Liver (tissue), 9 donors: Measurements from ENCODE around the gene CDKN3. TPM values are rescaled to one million over a fixed set of nuclear protein-coding genes. Genes with fewer than 3 reads are reported as not detected.
"Not testable (repeated sequence)": the region's sequence is repeated elsewhere in the genome, so short reads cannot be mapped to it uniquely, and the experiment has no call there.

ENCODE experiments used
- DNase-seq: peaks from one replicate; pipeline ENCODE4 v3.0.0-alpha.2; 2017; ENCODE audit warnings: low spot score
- H3K27ac ChIP-seq, 2 donors: one replicate each; pipeline ENCODE4 v1.7.0; 2013; ENCODE audit warnings: inconsistent platforms in 2 of 2, low read length in 2 of 2, control low read depth in 1 of 2, low read depth in 1 of 2, mild to moderate bottlenecking in 1 of 2
- H3K27me3 ChIP-seq, 4 donors: one replicate each; pipeline versions ENCODE4 v1.6.1 to v1.7.0; 2013; ENCODE audit warnings: low read length in 3 of 4, inconsistent platforms in 1 of 4, mild to moderate bottlenecking in 1 of 4, moderate library complexity in 1 of 4; ENCODE audit not compliant: control insufficient read depth in 4 of 4, insufficient read depth in 4 of 4
- H3K36me3 ChIP-seq, 4 donors: one replicate each; pipeline versions ENCODE4 v1.6.1 to v1.7.0; 2013; ENCODE audit warnings: low read length in 3 of 4, mild to moderate bottlenecking in 3 of 4, low read depth in 1 of 4, moderate library complexity in 1 of 4; ENCODE audit not compliant: control insufficient read depth in 4 of 4, insufficient read depth in 3 of 4
- H3K4me1 ChIP-seq, 4 donors: one replicate each; pipeline versions ENCODE4 v1.6.1 to v1.7.0; 2013; ENCODE audit warnings: low read length in 3 of 4, mild to moderate bottlenecking in 3 of 4, moderate library complexity in 1 of 4; ENCODE audit not compliant: control insufficient read depth in 4 of 4, insufficient read depth in 4 of 4
- H3K4me3 ChIP-seq, 3 donors: one replicate each; pipeline versions ENCODE4 v1.6.1 to v1.7.0; 2013; ENCODE audit warnings: low read length in 3 of 3, control low read depth in 1 of 3, low read depth in 1 of 3, mild to moderate bottlenecking in 1 of 3
- H3K9ac ChIP-seq, 2 donors: one replicate each; pipeline ENCODE4 v1.7.0; 2013; ENCODE audit warnings: low read length in 2 of 2, mild to moderate bottlenecking in 2 of 2, moderate library complexity in 2 of 2, control low read depth in 1 of 2, low read depth in 1 of 2
- H3K9me3 ChIP-seq, 4 donors: one replicate each; pipeline versions ENCODE4 v1.6.1 to v1.7.0; 2013; ENCODE audit warnings: low read length in 3 of 4; ENCODE audit not compliant: control insufficient read depth in 4 of 4
- ATF3 ChIP-seq: IDR thresholded peaks from 2 replicates; pipeline ENCODE4 v1.6.1; 2016; ENCODE audit warnings: antibody characterized with exemption
- CTCF ChIP-seq: fragments of 150-350 bp; IDR thresholded peaks from 2 replicates; pipeline ENCODE4 v1.5.1; 2017; ENCODE audit warnings: improper control_type of control experiment, low read depth, low read length; ENCODE audit not compliant: missing input control
- FOXA1 ChIP-seq: IDR thresholded peaks from 2 replicates; pipeline ENCODE4 v1.6.1; 2016; ENCODE audit warnings: antibody characterized with exemption
- FOXA2 ChIP-seq: IDR thresholded peaks from 2 replicates; pipeline ENCODE4 v1.6.1; 2016; ENCODE audit warnings: antibody characterized with exemption
- GABPA ChIP-seq, 2 donors: IDR thresholded peaks in 1 of 2; conservative IDR thresholded peaks in 1 of 2; 2 replicates each; pipeline ENCODE4 v1.6.1; 2016; ENCODE audit warnings: antibody characterized with exemption in 2 of 2, mild to moderate bottlenecking in 1 of 2, moderate library complexity in 1 of 2
- HNF4A ChIP-seq, 2 donors: conservative IDR thresholded peaks; 2 replicates each; pipeline ENCODE4 v1.6.1; 2016; ENCODE audit warnings: antibody characterized with exemption in 2 of 2, mild to moderate bottlenecking in 2 of 2
- HNF4G ChIP-seq: IDR thresholded peaks from 2 replicates; pipeline ENCODE4 v1.6.1; 2016; ENCODE audit warnings: antibody characterized with exemption
- JUND ChIP-seq, 2 donors: IDR thresholded peaks; 2 replicates each; pipeline ENCODE4 v1.6.1; 2016; ENCODE audit warnings: antibody characterized with exemption in 2 of 2
- MAX ChIP-seq: IDR thresholded peaks from 2 replicates; pipeline ENCODE4 v1.6.1; 2016; ENCODE audit warnings: antibody characterized with exemption
- NR2F2 ChIP-seq: IDR thresholded peaks from 2 replicates; pipeline ENCODE4 v1.6.1; 2016; ENCODE audit warnings: antibody characterized with exemption
- RAD21 ChIP-seq, 2 donors: IDR thresholded peaks; 2 replicates each; pipeline ENCODE4 v1.6.1; 2016; ENCODE audit warnings: antibody characterized with exemption in 2 of 2, mild to moderate bottlenecking in 2 of 2
- RXRA ChIP-seq, 2 donors: IDR thresholded peaks; 2 replicates each; pipeline ENCODE4 v1.6.1; 2017 to 2018; ENCODE audit warnings: antibody characterized with exemption in 2 of 2, mild to moderate bottlenecking in 1 of 2
- SP1 ChIP-seq: IDR thresholded peaks from 2 replicates; pipeline ENCODE4 v1.6.1; 2018; ENCODE audit warnings: antibody characterized with exemption, mild to moderate bottlenecking
- TAF1 ChIP-seq: conservative IDR thresholded peaks from 2 replicates; pipeline ENCODE4 v1.6.1; 2016; ENCODE audit warnings: antibody characterized with exemption, mild to moderate bottlenecking
- YY1 ChIP-seq: IDR thresholded peaks from 2 replicates; pipeline ENCODE4 v1.6.1; 2016; ENCODE audit warnings: antibody characterized with exemption, mild to moderate bottlenecking
- WGBS: extraction: QIAGEN DNeasy Blood & Tissue Kit; methylation state at CpG from one replicate; pipeline ENCODE4 v1.1.7; 2013; 5-methylcytosine and 5-hydroxymethylcytosine counted together
- polyA plus RNA-seq, 2 donors: library from polyadenylated mRNA; stranded (reverse) in 1 of 2; unstranded in 1 of 2; fragments of 200-250 nt in 1 of 2; fragments of >200 nt in 1 of 2; fragmentation: Nextera tagmentation in 1 of 2; extraction: Ambion mirVana in 1 of 2; gene quantifications; one replicate each; pipeline versions ENCODE4 v1.2.1 to v1.2.3, GENCODE V29; 2013 to 2015
- total RNA-seq, 2 donors: library from RNA; depleted of rRNA; stranded (reverse); fragments of >200 nt; gene quantifications; one replicate each; pipeline ENCODE4 v1.2.3, GENCODE V29; 2014
- TF ChIP-seq, protein P1 (sequence below): IDR thresholded peaks from 2 replicates; pipeline ENCODE4 v1.6.1; 2016; ENCODE audit warnings: antibody characterized with exemption
- donor health status: healthy.
- donor health status: healthy.
- donor health status: healthy.
- donor health status: healthy.
- donor health status: healthy.

The CDKN3 gene
- total and polyA plus RNA-seq, 4 donors, result 0.50 to 33.9 (median 2.8) TPM

DNA sequence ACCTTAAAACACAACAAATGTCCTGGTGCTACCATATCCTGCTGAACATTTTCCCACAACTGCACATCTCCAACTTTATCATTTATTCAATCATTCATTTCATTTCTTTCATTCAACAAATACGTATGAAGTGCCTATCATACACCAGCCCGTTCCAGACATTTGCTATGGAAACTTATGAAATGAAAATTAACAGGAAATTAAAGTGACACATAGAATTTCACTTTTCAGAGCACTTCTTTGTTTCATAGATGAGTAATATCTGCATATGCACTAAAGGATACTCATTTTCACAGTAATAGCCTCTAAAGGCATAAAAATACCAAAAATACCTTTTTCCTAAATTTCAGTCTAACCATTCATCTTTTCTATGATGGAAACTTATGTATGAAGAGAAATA, 31.7 kb downstream of the CDKN3 start:
- Histone ChIP-seq H3K36me3 (peaks cover 1 to 41% (median 33%) of the 10 kb centered on the region in 4 donors), H3K9me3 (no peaks in the 10 kb centered on the region), H3K27ac (no peak overlapping the region), H3K27me3 (no peaks in the 10 kb centered on the region), H3K4me1 (peaks cover 0 to 10% (median 2%) of the 10 kb centered on the region in 4 donors), H3K4me3 (no peak overlapping the region), H3K9ac (no peak overlapping the region)
- TF ChIP-seq FOXA1 (no peak), FOXA2 (no peak), GABPA (IDR thresholded peaks at IDR 0.05 in 1 of 2, conservative IDR thresholded peaks at IDR 0.05 in 1 of 2) (no peak), HNF4G (no peak), JUND (IDR thresholded peaks at IDR 0.05) (no peak), RXRA (IDR thresholded peaks at IDR 0.05) (no peak)
- no peak for DNase-seq
- WGBS, result 95% methylated on average over 2 of the region's 2 CpGs

GRCh38 chr14:54435500-54435981, 38.7 kb downstream of the CDKN3 start:
- TF ChIP-seq GABPA (IDR thresholded peaks at IDR 0.05 in 1 of 2, conservative IDR thresholded peaks at IDR 0.05 in 1 of 2) (no peak), JUND (IDR thresholded peaks at IDR 0.05) (peak; percentile 25 to 27)
- no peaks in the 10 kb centered on the region for H3K9me3 ChIP-seq
- H3K36me3 ChIP-seq, result peaks cover 0 to 7% (median 2%) of the 10 kb centered on the region in 4 donors
- 84% methylated on average over 4 of the region's 4 CpGs for WGBS
- H3K27me3 ChIP-seq, result no peaks in the 10 kb centered on the region
- H3K4me3 ChIP-seq, result no peak overlapping the region
- H3K27ac ChIP-seq, result no peak overlapping the region
- no peak overlapping the region for H3K9ac ChIP-seq
- no peak for DNase-seq
- H3K4me1 ChIP-seq, result peaks cover 5 to 29% (median 18%) of the 10 kb centered on the region in 4 donors

DNA sequence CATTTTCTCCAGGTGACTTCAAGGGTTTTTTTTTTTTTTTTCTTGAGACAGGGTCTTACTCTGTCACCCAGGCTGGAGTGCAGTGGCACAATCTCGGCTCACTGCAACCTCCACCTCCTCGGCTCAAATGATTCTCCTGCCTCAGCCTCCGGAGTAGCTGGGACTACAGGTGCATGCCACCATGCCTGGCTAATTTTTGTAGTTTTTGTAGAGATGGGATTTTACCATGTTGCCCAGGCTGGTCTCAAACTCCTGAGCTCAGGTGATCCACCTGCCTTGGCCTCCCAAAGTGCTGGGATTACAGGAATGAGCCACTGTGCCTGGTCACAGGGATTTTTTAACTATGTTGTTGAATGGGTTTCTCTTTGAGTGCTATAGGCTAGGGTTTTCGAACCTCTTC, 41.1 kb downstream of the CDKN3 start:
- not testable (repeated sequence) for H3K9ac ChIP-seq, H3K4me3 ChIP-seq, H3K27ac ChIP-seq, H3K9me3 ChIP-seq, H3K36me3 ChIP-seq, DNase-seq, H3K27me3 ChIP-seq
- WGBS, result 95% methylated on average over 4 of the region's 4 CpGs
- peaks cover 9 to 29% (median 18%) of the 10 kb centered on the region in 4 donors for H3K4me1 ChIP-seq

GRCh38 chr14:54438703-54439102, 41.9 kb downstream of the CDKN3 start:
- H3K27ac ChIP-seq, result no peak overlapping the region
- DNase-seq, result no peak
- peaks cover 9 to 27% (median 18%) of the 10 kb centered on the region in 4 donors for H3K4me1 ChIP-seq
- H3K36me3 ChIP-seq, result peaks cover 0 to 2% (median 0%) of the 10 kb centered on the region in 4 donors
- 88% methylated on average over 4 of the region's 4 CpGs for WGBS
- no peak overlapping the region for H3K4me3 ChIP-seq
- H3K9me3 ChIP-seq, result no peaks in the 10 kb centered on the region
- no peaks in the 10 kb centered on the region for H3K27me3 ChIP-seq
- no peak overlapping the region for H3K9ac ChIP-seq
- no peak for TF ChIP-seq ATF3
- TF ChIP-seq GABPA (IDR thresholded peaks at IDR 0.05 in 1 of 2, conservative IDR thresholded peaks at IDR 0.05 in 1 of 2), result no peak
- TF ChIP-seq FOXA2, result no peak
- TF ChIP-seq RXRA (IDR thresholded peaks at IDR 0.05), result no peak
- no peak for TF ChIP-seq HNF4G
- no peak for TF ChIP-seq TAF1
- no peak for TF ChIP-seq JUND (IDR thresholded peaks at IDR 0.05)
- no peak for TF ChIP-seq NR2F2
- TF ChIP-seq, protein P1, sequence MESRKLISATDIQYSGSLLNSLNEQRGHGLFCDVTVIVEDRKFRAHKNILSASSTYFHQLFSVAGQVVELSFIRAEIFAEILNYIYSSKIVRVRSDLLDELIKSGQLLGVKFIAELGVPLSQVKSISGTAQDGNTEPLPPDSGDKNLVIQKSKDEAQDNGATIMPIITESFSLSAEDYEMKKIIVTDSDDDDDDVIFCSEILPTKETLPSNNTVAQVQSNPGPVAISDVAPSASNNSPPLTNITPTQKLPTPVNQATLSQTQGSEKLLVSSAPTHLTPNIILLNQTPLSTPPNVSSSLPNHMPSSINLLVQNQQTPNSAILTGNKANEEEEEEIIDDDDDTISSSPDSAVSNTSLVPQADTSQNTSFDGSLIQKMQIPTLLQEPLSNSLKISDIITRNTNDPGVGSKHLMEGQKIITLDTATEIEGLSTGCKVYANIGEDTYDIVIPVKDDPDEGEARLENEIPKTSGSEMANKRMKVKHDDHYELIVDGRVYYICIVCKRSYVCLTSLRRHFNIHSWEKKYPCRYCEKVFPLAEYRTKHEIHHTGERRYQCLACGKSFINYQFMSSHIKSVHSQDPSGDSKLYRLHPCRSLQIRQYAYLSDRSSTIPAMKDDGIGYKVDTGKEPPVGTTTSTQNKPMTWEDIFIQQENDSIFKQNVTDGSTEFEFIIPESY, result no peak
- TF ChIP-seq YY1, result no peak
- no peak for TF ChIP-seq FOXA1
- no peak for TF ChIP-seq SP1
- TF ChIP-seq CTCF, result no peak
- TF ChIP-seq RAD21 (IDR thresholded peaks at IDR 0.05), result no peak
- no peak for TF ChIP-seq HNF4A (conservative IDR thresholded peaks at IDR 0.05)
- TF ChIP-seq MAX, result no peak
